ENCODE results near the gene SMIM22.

- TF ChIP-seq CTCF (IDR thresholded peaks at IDR 0.05) = no peak
- no peak for TF ChIP-seq EP300 (IDR thresholded peaks at IDR 0.05)
These were observed 17.1 kb upstream of the SMIM22 start for GRCh38 chr16:4778050-4778392.
